DND-41 (cell line): Measurements from ENCODE around the gene TREML1.

Experiments
- ATAC-seq: fragments of 200-7000 bp; cut with Tn5 transposase; 3 replicates; pipeline ENCODE4 v1.9.1; 2021; ENCODE audit warnings: low read depth; ENCODE audit not compliant: insufficient read depth
- DNase-seq: peaks from one replicate; pipeline ENCODE4 v3.0.0-alpha.2; 2020
- H2AFZ ChIP-seq: 2 replicates; pipeline ENCODE4 v1.6.0; 2012; ENCODE audit warnings: low read depth, low read length
- H3K27ac ChIP-seq: 2 replicates; pipeline ENCODE4 v1.5.1; 2012; ENCODE audit warnings: low read length, inconsistent platforms
- H3K27me3 ChIP-seq: fragments of 200-600 bp; sonication (generic); 2 replicates; pipeline ENCODE4 v1.6.0; 2012; ENCODE audit warnings: low read length, mild to moderate bottlenecking, inconsistent platforms; ENCODE audit not compliant: insufficient read depth, poor library complexity
- H3K36me3 ChIP-seq: 2 replicates; pipeline ENCODE4 v1.5.1; 2012; ENCODE audit warnings: low read length, inconsistent platforms; ENCODE audit not compliant: insufficient read depth
- H3K4me1 ChIP-seq: 2 replicates; pipeline ENCODE4 v1.5.1; 2012; ENCODE audit warnings: mild to moderate bottlenecking, low read length; ENCODE audit not compliant: insufficient read depth
- H3K4me2 ChIP-seq: 2 replicates; pipeline ENCODE4 v1.6.0; 2012; ENCODE audit warnings: mild to moderate bottlenecking, moderate library complexity, low read length, inconsistent platforms; ENCODE audit not compliant: insufficient read depth
- H3K4me3 ChIP-seq, 2 experiments: fragments of 200-600 bp in 1 of 2; shearing (Covaris generic) in 1 of 2; 2 replicates each; pipeline ENCODE4 v1.5.1; 2012 to 2016; ENCODE audit warnings: inconsistent platforms in 2 of 2, low read length in 2 of 2, mild to moderate bottlenecking in 2 of 2, low read depth in 1 of 2, moderate library complexity in 1 of 2
- H3K79me2 ChIP-seq: 2 replicates; pipeline ENCODE4 v1.6.0; 2012; ENCODE audit warnings: low read length, inconsistent platforms; ENCODE audit not compliant: insufficient read depth
- H3K9ac ChIP-seq: 2 replicates; pipeline ENCODE4 v1.6.0; 2012; ENCODE audit warnings: low read depth, mild to moderate bottlenecking, inconsistent platforms, low read length, moderate library complexity
- H3K9me3 ChIP-seq: 2 replicates; pipeline ENCODE4 v1.5.1; 2012; ENCODE audit warnings: low read length, moderate library complexity, mild to moderate bottlenecking, inconsistent platforms; ENCODE audit not compliant: insufficient read depth, severe bottlenecking
- H4K20me1 ChIP-seq: 2 replicates; pipeline ENCODE4 v1.6.0; 2012; ENCODE audit warnings: low read length; ENCODE audit not compliant: insufficient read depth
- CTCF ChIP-seq: IDR thresholded peaks from 2 replicates; pipeline ENCODE4 v1.5.1; 2012; ENCODE audit warnings: borderline replicate concordance, low read length, moderate library complexity, mild to moderate bottlenecking; ENCODE audit not compliant: poor library complexity, severe bottlenecking; ENCODE audit errors: extremely low read depth
- EZH2 ChIP-seq: IDR thresholded peaks from 3 replicates; pipeline ENCODE4 v1.6.1; 2012; ENCODE audit warnings: borderline replicate concordance, low read depth, mild to moderate bottlenecking, moderate library complexity, low read length, inconsistent platforms; ENCODE audit not compliant: severe bottlenecking

TREML1 gene

GRCh38 chr6:41174610-41175009 is 20.5 kb upstream of the TREML1 start:
- H3K9ac ChIP-seq = no peak overlapping the region
- no peak overlapping the region for H3K4me3 ChIP-seq
- no peak overlapping the region for H2AFZ ChIP-seq
- no peaks in the 10 kb centered on the region for H3K9me3 ChIP-seq
- no peak overlapping the region for H3K27ac ChIP-seq
- H4K20me1 ChIP-seq = no peaks in the 10 kb centered on the region
- no peak for ATAC-seq
- H3K4me2 ChIP-seq = no peak overlapping the region
- no peaks in the 10 kb centered on the region for H3K4me1 ChIP-seq
- H3K79me2 ChIP-seq = no peaks in the 10 kb centered on the region
- H3K36me3 ChIP-seq = no peaks in the 10 kb centered on the region
- DNase-seq = no peak
- H3K27me3 ChIP-seq = no peaks in the 10 kb centered on the region
- TF ChIP-seq EZH2 (no peak), CTCF (no peak)

GRCh38 chr6:41171908-41172307 is 17.8 kb upstream of the TREML1 start:
- Histone ChIP-seq H3K79me2 (no peaks in the 10 kb centered on the region), H3K9ac (no peak overlapping the region), H3K9me3 (no peaks in the 10 kb centered on the region), H2AFZ (no peak overlapping the region), H3K4me2 (no peak overlapping the region), H3K4me1 (no peaks in the 10 kb centered on the region), H3K4me3 (no peak overlapping the region), H3K27me3 (no peaks in the 10 kb centered on the region), H3K36me3 (no peaks in the 10 kb centered on the region), H4K20me1 (no peaks in the 10 kb centered on the region), H3K27ac (no peak overlapping the region)
- TF ChIP-seq CTCF (no peak), EZH2 (no peak)
- DNase-seq = no peak
- no peak for ATAC-seq

GRCh38 chr6:41170547-41171160 is 16.5 kb upstream of the TREML1 start:
- Histone ChIP-seq H3K36me3 (no peaks in the 10 kb centered on the region), H2AFZ (no peak overlapping the region), H3K9ac (no peak overlapping the region), H4K20me1 (no peaks in the 10 kb centered on the region), H3K4me3 (no peak overlapping the region), H3K4me1 (no peaks in the 10 kb centered on the region), H3K27ac (no peak overlapping the region), H3K79me2 (no peaks in the 10 kb centered on the region), H3K27me3 (no peaks in the 10 kb centered on the region), H3K9me3 (no peaks in the 10 kb centered on the region), H3K4me2 (no peak overlapping the region)
- ATAC-seq (no peak), DNase-seq (no peak)
- TF ChIP-seq EZH2 (no peak), CTCF (no peak)
